CD4-positive, alpha-beta T cell treated with Interleukin-2 at 100 ng/mL for 4 hours (primary cell): Measurements from ENCODE around the gene CDK12.
"Not testable (repeated sequence)": the region's sequence is repeated elsewhere in the genome, so short reads cannot be mapped to it uniquely, and the experiment has no call there.

Experiments
- DNase-seq: peaks from one replicate; pipeline ENCODE4 v3.0.0-alpha.2; 2020; ENCODE audit warnings: low spot score

The CDK12 gene

GRCh38 chr17:39461113-39461925 lies at the start of gene CDK12:
TSS of gene CDK12 (plus strand) at chr17:39461486. CDS start at chr17:39462072, 586 bp downstream.
- DNase-seq, result peak; percentile 98

- no peak for DNase-seq
These were observed 45.1 kb upstream of the CDK12 start for GRCh38 chr17:39416141-39416540.

GRCh38 chr17:39429600-39429999 lies 31.7 kb upstream of the CDK12 start:
- no peak for DNase-seq

DNA sequence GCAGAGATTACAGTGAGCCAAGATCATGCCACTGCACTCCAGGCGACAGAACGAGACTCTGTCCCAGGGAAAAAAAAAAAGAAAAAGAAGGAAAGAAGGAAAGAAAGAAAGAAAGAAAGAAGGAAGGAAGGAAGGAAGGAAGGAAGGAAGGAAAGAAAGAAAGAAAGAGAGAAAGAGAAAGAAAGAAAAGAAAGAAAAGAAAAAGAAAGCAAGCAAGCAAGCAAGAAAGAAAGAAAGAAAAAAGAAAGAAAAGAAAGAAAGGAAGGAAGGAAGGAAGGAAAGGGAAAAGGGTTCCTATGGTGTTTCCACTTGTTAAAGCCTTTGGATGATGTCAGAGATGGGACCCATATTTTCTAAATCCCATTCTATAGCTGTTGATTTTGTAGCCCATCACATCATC lies 21.4 kb upstream of the CDK12 start:
- DNase-seq, result not testable (repeated sequence)

GRCh38 chr17:39443326-39443725 lies 18.0 kb upstream of the CDK12 start:
- no peak for DNase-seq

DNA sequence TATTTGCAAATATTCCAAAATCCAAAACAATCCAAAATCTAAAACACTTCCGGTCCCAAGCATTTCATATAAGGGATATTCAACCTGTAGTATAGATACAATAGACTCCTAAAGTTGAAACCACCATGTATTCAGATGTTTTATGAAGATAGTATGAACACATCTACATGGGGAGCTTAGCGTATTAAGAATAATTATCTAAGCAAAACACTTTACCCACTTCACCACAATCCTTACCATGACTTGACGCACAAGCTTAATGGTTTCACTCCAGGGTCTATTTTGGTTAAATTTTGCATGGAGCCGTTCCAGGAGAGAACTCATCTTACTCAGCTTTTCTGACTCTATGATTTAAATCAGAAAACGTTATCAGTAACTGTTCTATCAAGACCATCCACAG lies 13.7 kb upstream of the CDK12 start:
- DNase-seq, result no peak

DNA sequence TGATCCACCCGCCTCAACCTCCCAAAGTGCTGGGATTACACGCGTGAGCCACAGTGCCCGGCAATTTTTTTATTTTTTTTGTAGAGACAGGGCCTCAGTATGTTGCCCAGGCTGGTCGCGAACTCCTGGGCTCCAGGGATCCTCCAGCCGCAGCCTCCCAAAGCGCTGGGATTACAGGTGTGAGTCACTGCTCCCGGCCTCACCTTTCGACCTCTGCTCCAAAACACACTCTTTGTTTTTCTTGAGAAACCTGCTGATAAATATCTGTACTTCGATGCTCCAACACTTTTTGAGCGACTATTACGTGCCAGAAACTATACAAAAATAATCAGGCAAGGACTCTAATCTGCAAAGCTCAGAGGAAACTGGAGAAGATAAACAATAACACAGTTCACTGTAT lies 11.2 kb upstream of the CDK12 start:
- DNase-seq, result no peak

DNA sequence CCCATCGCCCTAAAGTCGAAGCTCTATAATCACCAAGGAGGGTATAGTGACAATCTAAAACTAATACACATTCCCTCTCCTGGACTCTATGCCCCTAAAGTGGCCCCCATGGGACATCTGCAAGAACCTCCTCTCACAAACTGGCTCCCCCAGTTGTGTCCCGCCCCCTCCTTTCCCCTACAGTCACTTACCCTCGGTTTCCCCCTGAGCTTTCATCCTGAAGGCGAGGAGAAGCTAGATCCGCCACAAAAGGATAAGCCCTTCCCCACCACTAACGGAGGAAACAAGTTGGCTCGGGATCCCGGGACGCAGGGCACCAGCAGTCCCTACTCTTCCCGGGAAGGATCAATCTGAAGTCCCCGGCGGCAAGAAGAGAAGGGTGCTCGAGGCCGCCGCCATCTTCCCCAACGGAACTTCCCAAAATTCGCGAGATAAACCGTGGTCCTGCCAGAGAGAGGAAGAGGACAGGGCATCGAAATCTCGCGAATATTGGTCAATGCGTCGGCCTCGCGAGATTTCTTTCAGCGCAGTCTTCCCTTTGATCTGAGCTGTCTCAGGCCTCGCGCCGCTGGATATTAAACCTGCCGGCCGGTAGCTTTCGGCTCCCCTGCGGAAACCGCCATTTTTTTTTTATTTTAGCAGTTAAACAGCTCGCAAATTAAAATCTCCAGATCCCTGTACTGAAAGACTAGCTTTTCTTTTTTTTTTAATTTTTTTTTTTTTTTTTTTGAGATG lies 10.3 kb upstream of the CDK12 start, which contains the start of gene MED1:
TSS of gene MED1 (minus strand) at position 417 of the 735 bp plus-strand sequence. CDS start at position 216, 201 bp downstream.
- peak; percentile 96 for DNase-seq

DNA sequence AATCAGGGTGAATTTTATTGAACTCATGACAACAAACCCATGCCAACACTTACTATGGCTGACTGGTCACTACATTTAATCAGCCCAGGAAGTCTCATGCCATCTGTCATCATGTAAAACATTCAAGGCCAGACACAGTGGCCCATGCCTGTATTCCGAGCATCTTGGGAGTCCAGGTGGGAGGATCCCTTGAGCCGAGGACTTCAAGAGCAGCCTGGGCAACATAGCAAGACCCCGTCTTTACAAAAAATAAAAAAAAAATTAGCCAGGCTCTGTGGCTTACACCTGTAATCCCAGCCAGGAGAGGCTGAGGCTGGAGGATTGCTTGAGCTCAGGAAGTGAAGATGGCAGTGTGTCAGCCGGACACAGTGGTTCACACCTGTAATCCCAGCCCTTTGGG lies 5.4 kb upstream of the CDK12 start:
- no peak for DNase-seq

DNA sequence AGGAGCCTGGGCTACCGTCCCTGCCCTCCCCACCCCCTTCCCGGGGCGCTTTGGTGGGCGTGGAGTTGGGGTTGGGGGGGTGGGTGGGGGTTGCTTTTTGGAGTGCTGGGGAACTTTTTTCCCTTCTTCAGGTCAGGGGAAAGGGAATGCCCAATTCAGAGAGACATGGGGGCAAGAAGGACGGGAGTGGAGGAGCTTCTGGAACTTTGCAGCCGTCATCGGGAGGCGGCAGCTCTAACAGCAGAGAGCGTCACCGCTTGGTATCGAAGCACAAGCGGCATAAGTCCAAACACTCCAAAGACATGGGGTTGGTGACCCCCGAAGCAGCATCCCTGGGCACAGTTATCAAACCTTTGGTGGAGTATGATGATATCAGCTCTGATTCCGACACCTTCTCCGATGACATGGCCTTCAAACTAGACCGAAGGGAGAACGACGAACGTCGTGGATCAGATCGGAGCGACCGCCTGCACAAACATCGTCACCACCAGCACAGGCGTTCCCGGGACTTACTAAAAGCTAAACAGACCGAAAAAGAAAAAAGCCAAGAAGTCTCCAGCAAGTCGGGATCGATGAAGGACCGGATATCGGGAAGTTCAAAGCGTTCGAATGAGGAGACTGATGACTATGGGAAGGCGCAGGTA lies 762 bp downstream of the CDK12 start:
- DNase-seq, result peak; percentile 21

- DNase-seq, result no peak
These were observed 1.5 kb downstream of the CDK12 start for GRCh38 chr17:39462631-39463375.

GRCh38 chr17:39464639-39465181 lies 3.4 kb downstream of the CDK12 start:
- not testable (repeated sequence) for DNase-seq

GRCh38 chr17:39468610-39469009 lies 7.3 kb downstream of the CDK12 start:
- not testable (repeated sequence) for DNase-seq

GRCh38 chr17:39473310-39473709 lies 12.0 kb downstream of the CDK12 start:
- no peak for DNase-seq

DNA sequence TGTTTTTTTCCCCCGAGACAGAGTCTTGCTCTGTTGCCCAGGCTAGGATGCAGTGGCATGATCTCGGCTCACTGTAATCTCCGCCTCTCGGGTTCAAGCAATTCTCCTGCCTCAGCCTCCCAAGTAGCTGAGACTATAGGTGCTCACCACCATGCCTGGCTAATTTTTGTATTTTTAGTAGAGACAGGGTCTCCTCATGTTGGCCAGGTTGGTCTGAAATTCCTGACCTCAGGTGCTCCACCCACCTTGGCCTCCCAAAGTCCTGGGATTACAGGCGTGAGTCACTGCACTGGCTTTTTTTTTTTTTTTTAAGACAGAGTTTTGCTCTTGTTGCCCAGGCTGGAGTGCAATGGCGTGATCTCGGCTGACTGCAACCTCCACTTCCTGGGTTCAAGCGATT lies 18.3 kb downstream of the CDK12 start:
- not testable (repeated sequence) for DNase-seq

DNA sequence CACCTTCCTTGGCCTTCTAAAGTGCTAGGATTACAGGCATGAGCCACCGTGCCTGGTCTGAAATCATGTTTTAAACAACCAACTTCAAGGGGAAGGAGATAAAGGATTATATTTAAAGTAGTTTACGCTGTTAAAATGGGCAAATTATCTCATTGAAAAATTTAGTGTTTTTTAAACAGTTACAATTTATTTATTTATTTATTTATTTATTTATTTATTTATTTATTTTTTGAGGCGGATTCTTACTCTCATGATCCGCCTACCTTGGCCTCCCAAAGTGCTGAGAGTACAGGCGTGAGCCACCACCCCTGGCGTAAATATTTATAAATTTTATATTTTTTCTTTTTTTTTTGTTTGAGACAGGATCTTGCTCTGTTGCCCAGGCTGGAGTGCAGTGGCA lies 22.2 kb downstream of the CDK12 start:
- no peak for DNase-seq

DNA sequence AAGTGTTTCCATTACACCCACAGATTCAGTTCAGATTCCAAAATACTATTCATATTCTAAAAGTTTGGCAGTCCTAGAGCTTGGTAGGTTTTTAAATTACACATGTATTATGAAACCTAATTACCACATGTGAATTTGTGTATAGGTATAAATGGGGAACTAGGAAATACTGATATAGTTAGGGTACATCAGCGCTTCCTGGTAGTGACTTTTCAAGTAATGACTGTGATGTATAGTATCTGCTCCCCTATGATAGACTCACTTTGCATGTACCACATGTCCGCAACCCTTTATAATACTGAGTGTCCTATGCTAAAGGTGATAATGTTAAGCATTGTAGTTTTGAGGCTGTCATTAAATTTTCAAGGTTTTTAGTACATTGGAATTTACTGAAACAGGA lies 22.9 kb downstream of the CDK12 start:
- DNase-seq, result no peak

GRCh38 chr17:39485555-39485954 lies 24.3 kb downstream of the CDK12 start:
- no peak for DNase-seq

- no peak for DNase-seq
These were observed 25.0 kb downstream of the CDK12 start for GRCh38 chr17:39486242-39486641.

DNA sequence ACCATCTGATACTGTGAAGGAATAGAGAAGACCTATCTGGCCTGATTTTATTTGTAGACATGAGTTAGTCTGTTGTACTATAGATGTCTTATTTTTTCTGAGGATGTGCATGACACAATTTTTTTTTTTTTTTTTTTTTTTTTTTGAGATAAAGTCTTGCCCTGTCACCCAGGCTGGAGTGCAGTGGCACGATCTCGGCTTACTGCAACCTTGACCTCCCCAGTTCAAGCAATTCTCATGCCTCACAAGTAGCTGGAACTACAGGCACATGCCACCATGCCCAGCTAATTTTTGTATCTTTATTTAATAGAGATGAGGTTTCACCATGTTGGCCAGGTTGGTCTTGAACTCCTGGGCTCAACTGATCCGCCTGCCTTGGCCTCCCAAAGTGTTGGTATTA lies 26.2 kb downstream of the CDK12 start:
- not testable (repeated sequence) for DNase-seq

DNA sequence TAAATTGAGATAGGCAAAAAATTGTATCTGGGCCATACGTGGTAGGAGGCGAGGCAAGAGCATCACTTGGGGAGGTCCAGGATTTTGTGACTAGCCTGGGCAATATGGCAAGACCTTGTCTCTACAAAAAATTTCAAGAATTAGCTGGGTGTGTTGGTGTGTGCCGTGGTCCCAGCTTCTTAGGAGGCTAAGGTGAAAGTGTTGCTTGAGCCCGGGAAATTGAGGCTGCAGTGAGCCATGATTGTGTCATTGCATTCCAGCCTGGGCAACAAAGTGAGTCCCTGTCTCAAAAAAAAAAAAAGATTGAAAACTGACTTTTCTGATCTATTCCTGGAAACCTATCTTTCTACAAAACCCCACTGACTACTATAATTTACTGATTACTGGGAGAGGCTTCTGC lies 26.7 kb downstream of the CDK12 start:
- DNase-seq, result no peak

GRCh38 chr17:39496921-39497320 lies 35.6 kb downstream of the CDK12 start:
- DNase-seq, result not testable (repeated sequence)
